Suprapubic skin (tissue), 4 donors: ENCODE measurements around the gene MTG1. TPM values are rescaled to one million over a fixed set of nuclear protein-coding genes. Genes with fewer than 3 reads are reported as not detected.

Source experiments
- DNase-seq, 2 donors: peaks; one replicate each; pipeline ENCODE4 v3.0.0-alpha.2; 2019; ENCODE audit warnings: low spot score in 2 of 2
- H3K27ac ChIP-seq: fragments of 200-600 bp; sonication (generic); one replicate; pipeline ENCODE4 v1.5.1; 2019
- H3K27me3 ChIP-seq: fragments of 200-600 bp; sonication (generic); one replicate; pipeline ENCODE4 v1.5.1; 2019
- H3K36me3 ChIP-seq: fragments of 200-600 bp; sonication (generic); one replicate; pipeline ENCODE4 v1.5.1; 2019
- H3K4me1 ChIP-seq: fragments of 200-600 bp; sonication (generic); one replicate; pipeline ENCODE4 v1.5.1; 2019
- H3K4me3 ChIP-seq: fragments of 200-600 bp; sonication (generic); one replicate; pipeline ENCODE4 v1.5.1; 2019; ENCODE audit warnings: mild to moderate bottlenecking
- H3K9me3 ChIP-seq: fragments of 200-600 bp; sonication (generic); one replicate; pipeline ENCODE4 v1.5.1; 2019
- EP300 ChIP-seq: sonication (generic); formaldehyde crosslinking; IDR thresholded peaks from one replicate; pipeline ENCODE4 v1.6.1; 2017; ENCODE audit warnings: antibody characterized with exemption
- POLR2A ChIP-seq, 2 donors: fragments of 450-650 bp; IDR thresholded peaks; one replicate each; pipeline ENCODE4 v1.6.1; 2017; ENCODE audit warnings: antibody characterized with exemption in 2 of 2, mild to moderate bottlenecking in 2 of 2, moderate library complexity in 2 of 2
- POLR2AphosphoS5 ChIP-seq, 3 donors: sonication (generic); formaldehyde crosslinking; IDR thresholded peaks; one replicate each; pipeline ENCODE4 v1.6.1; 2017; ENCODE audit warnings: antibody characterized with exemption in 3 of 3
- WGBS: methylation state at CpG from one replicate; pipeline ENCODE4 v1.1.5; 2018; 5-methylcytosine and 5-hydroxymethylcytosine counted together
- total RNA-seq, 4 donors: library from RNA; depleted of rRNA; stranded (reverse); fragments of >200 nt; gene quantifications; one replicate each; pipeline ENCODE4 v1.1.0, GENCODE V29; 2016
- TF ChIP-seq, protein P1 (sequence below), 2 donors: fragments of 200-600 bp in 1 of 2; fragments of 450-650 bp in 1 of 2; sonication (generic) in 1 of 2; IDR thresholded peaks; one replicate each; pipeline ENCODE4 v1.5.1; 2016 to 2019; ENCODE audit warnings: antibody characterized with exemption in 2 of 2, mild to moderate bottlenecking in 1 of 2, moderate library complexity in 1 of 2

MTG1 gene
- total RNA-seq, 4 donors from 2014 or later = 20.5 to 79.7 (median 36.0) TPM

DNA sequence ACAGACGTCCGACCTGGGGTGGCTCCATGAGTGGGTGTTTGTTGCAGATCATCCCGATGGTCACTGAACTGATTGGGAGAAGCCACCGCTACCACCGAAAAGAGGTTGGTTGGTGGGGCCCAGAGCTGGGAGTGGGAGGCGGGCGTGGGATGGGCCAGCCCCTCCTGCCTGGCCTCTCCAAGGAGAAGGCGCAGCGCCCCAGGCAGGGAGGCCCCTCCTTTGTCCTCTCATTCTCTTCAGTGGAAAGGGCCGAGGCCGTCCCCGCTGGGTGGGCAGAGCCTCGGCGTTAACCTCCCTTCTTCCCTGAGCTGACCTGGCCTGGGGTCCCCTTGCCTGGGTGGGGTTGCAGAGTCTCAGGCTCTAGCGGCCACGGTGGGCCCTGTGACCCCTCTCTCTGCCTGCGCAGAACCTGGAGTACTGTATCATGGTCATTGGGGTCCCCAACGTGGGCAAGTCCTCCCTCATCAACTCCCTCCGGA lies 5.2 kb downstream of the MTG1 start:
- TF ChIP-seq EP300 = no peak
- no peak for TF ChIP-seq POLR2AphosphoS5 (IDR thresholded peaks at IDR 0.05)
- TF ChIP-seq POLR2A (IDR thresholded peaks at IDR 0.05) = no peak
- TF ChIP-seq, protein P1, sequence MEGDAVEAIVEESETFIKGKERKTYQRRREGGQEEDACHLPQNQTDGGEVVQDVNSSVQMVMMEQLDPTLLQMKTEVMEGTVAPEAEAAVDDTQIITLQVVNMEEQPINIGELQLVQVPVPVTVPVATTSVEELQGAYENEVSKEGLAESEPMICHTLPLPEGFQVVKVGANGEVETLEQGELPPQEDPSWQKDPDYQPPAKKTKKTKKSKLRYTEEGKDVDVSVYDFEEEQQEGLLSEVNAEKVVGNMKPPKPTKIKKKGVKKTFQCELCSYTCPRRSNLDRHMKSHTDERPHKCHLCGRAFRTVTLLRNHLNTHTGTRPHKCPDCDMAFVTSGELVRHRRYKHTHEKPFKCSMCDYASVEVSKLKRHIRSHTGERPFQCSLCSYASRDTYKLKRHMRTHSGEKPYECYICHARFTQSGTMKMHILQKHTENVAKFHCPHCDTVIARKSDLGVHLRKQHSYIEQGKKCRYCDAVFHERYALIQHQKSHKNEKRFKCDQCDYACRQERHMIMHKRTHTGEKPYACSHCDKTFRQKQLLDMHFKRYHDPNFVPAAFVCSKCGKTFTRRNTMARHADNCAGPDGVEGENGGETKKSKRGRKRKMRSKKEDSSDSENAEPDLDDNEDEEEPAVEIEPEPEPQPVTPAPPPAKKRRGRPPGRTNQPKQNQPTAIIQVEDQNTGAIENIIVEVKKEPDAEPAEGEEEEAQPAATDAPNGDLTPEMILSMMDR (IDR thresholded peaks at IDR 0.05) = no peak
- peaks cover 14% of the 10 kb centered on the region for H3K4me1 ChIP-seq
- H3K36me3 ChIP-seq = peaks cover 68% of the 10 kb centered on the region
- H3K9me3 ChIP-seq = no peaks in the 10 kb centered on the region
- no peak overlapping the region for H3K27ac ChIP-seq
- no peak overlapping the region for H3K4me3 ChIP-seq
- WGBS = 96% methylated on average over 15 of the region's 19 CpGs
- H3K27me3 ChIP-seq = no peaks in the 10 kb centered on the region
- peak in 1 of 2 donors; percentile 57 for DNase-seq

GRCh38 chr10:133400624-133401424 lies 6.9 kb downstream of the MTG1 start:
- H3K36me3 ChIP-seq = peaks cover 74% of the 10 kb centered on the region
- H3K9me3 ChIP-seq = no peaks in the 10 kb centered on the region
- 83% methylated on average over 9 of the region's 10 CpGs for whole genome bisulfite sequencing
- H3K27ac ChIP-seq = no peak overlapping the region
- H3K4me3 ChIP-seq = no peak overlapping the region
- no peaks in the 10 kb centered on the region for H3K27me3 ChIP-seq
- no peaks in the 10 kb centered on the region for H3K4me1 ChIP-seq
- DNase-seq = peak in 1 of 2 donors; percentile 33
- TF ChIP-seq, protein P1 (IDR thresholded peaks at IDR 0.05) = no peak
- TF ChIP-seq EP300 (no peak), POLR2A (IDR thresholded peaks at IDR 0.05) (no peak)

GRCh38 chr10:133401500-133401899 lies 7.5 kb downstream of the MTG1 start:
- Histone ChIP-seq H3K4me1 (no peaks in the 10 kb centered on the region), H3K9me3 (no peaks in the 10 kb centered on the region), H3K36me3 (peaks cover 69% of the 10 kb centered on the region), H3K27ac (no peak overlapping the region), H3K27me3 (no peaks in the 10 kb centered on the region), H3K4me3 (no peak overlapping the region)
- DNase-seq = peak; percentile 28 to 45
- 92% methylated on average over 10 of the region's 12 CpGs for WGBS
- TF ChIP-seq EP300 = no peak
- TF ChIP-seq POLR2AphosphoS5 (IDR thresholded peaks at IDR 0.05) = no peak
- TF ChIP-seq, protein P1 (IDR thresholded peaks at IDR 0.05) = no peak
- no peak for TF ChIP-seq POLR2A (IDR thresholded peaks at IDR 0.05)

DNA sequence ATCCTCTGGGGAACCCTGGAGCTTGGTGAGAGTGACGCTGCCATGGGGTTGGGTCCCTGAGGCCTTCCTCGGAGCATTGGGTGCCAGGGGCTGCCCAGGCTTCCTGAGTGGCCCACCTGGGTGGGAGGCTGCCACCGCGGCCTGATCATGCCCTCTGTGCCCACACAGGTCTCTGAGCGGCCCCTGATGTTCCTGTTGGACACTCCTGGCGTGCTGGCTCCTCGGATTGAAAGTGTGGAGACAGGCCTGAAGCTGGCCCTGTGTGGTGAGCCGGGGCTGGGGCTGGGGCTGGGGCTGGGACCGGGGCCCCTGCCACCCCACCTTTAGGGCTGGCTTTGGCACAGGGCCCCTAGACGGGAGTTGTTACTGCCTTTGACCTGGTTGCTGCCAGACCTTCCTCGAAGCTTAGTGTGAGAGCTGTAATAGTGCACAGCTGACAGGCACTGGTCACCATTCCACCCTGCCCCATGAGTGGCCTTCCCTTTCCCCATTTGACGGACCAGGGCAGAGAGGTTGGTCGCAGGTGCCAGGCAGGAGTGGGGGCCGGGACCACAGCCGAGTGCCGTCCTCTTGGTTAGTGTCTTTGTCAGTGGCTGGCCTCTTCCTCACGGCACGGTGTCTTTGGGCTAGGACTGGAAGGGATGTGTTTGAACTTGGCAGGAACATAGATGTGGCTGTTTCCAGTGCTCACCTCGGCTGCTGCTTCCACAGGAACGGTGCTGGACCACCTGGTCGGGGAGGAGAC lies 8.2 kb downstream of the MTG1 start:
- no peak overlapping the region for H3K4me3 ChIP-seq
- H3K9me3 ChIP-seq = no peaks in the 10 kb centered on the region
- no peak overlapping the region for H3K27ac ChIP-seq
- no peaks in the 10 kb centered on the region for H3K27me3 ChIP-seq
- TF ChIP-seq, protein P1 (IDR thresholded peaks at IDR 0.05) = no peak
- no peak for TF ChIP-seq POLR2A (IDR thresholded peaks at IDR 0.05)
- TF ChIP-seq EP300 = no peak
- no peak for TF ChIP-seq POLR2AphosphoS5 (IDR thresholded peaks at IDR 0.05)
- peak in 1 of 2 donors; percentile 40 for DNase-seq
- 97% methylated on average over 8 of the region's 21 CpGs for WGBS
- peaks cover 69% of the 10 kb centered on the region for H3K36me3 ChIP-seq
- H3K4me1 ChIP-seq = no peaks in the 10 kb centered on the region

GRCh38 chr10:133403359-133403758 lies 9.4 kb downstream of the MTG1 start:
- TF ChIP-seq POLR2A (IDR thresholded peaks at IDR 0.05) (no peak), POLR2AphosphoS5 (IDR thresholded peaks at IDR 0.05) (no peak), EP300 (no peak)
- TF ChIP-seq, protein P1 (IDR thresholded peaks at IDR 0.05) = no peak
- DNase-seq = peak in 1 of 2 donors; percentile 30
- Histone ChIP-seq H3K4me3 (no peak overlapping the region), H3K4me1 (no peaks in the 10 kb centered on the region), H3K27me3 (no peaks in the 10 kb centered on the region), H3K36me3 (peaks cover 62% of the 10 kb centered on the region), H3K9me3 (no peaks in the 10 kb centered on the region), H3K27ac (no peak overlapping the region)
- 89% methylated on average over 16 of the region's 16 CpGs for WGBS
